Body of pancreas (tissue), 4 donors: ENCODE data around the gene CCDC134.
A peak's percentile ranks its signal among the peaks of the same experiment; 100 is the strongest.

Experiments used
- POLR2A ChIP-seq, 3 donors: fragments of 450-650 bp; IDR thresholded peaks; one replicate each; pipeline ENCODE4 v1.6.1; 2016; ENCODE audit warnings: antibody characterized with exemption in 3 of 3, mild to moderate bottlenecking in 2 of 3
- TF ChIP-seq, protein P1 (sequence below), 7 experiments: fragments of 450-650 bp in 4 of 7; fragments of 200-600 bp in 3 of 7; sonication (generic) in 3 of 7; IDR thresholded peaks; one replicate each; pipeline ENCODE4 v1.5.1; 2016 to 2019; ENCODE audit warnings: antibody characterized with exemption in 7 of 7

DNA sequence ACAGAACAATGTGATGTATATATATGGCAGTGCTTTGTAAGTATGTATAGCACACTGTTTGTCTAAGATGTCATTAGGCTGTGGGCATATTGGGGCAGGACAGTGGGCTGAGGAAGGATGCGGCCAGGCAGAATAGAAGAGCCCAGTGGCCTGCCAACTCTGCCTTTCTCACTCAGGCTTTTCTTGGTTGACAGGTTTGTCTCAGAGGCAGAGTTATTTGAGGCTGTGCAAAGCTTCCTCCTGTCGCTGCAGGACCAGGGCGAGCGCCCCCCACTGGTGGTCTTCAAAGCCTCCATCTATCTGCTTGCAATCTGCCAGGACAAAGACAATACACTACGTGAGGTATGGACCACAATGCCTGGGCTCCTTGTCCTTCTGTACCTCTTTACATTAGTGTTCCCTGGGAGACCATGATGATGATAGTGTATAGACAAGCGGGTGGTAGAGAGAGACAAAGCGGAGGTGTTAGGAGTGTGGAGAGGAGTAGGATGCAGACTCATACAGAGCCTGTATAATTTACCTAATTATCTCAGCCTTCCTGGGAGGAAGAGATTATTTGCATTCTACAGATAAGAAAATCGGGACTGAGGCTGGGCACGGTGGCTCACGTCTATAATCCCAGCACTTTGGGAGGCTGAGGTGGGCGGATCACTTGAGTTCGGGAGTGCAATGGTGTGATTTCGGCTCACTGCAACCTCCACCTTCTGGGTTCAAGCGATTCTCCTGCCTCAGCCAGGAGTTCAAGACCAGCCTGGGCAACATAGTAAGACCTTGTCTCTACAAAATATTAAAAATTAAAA, 37.3 kb upstream of the CCDC134 start:
- TF ChIP-seq, protein P1, sequence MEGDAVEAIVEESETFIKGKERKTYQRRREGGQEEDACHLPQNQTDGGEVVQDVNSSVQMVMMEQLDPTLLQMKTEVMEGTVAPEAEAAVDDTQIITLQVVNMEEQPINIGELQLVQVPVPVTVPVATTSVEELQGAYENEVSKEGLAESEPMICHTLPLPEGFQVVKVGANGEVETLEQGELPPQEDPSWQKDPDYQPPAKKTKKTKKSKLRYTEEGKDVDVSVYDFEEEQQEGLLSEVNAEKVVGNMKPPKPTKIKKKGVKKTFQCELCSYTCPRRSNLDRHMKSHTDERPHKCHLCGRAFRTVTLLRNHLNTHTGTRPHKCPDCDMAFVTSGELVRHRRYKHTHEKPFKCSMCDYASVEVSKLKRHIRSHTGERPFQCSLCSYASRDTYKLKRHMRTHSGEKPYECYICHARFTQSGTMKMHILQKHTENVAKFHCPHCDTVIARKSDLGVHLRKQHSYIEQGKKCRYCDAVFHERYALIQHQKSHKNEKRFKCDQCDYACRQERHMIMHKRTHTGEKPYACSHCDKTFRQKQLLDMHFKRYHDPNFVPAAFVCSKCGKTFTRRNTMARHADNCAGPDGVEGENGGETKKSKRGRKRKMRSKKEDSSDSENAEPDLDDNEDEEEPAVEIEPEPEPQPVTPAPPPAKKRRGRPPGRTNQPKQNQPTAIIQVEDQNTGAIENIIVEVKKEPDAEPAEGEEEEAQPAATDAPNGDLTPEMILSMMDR (IDR thresholded peaks at IDR 0.05), result peak in 2 of 7 experiments; percentile 2 to 11
- no peak for TF ChIP-seq POLR2A (IDR thresholded peaks at IDR 0.05)
